HG03280 (cell line): ENCODE data around the gene AK8.

ENCODE experiments used
- ATAC-seq: cut with Tn5 transposase; IDR thresholded peaks from one replicate; pipeline ENCODE4 v1.9.1; 2021; ENCODE audit warnings: mild to moderate bottlenecking, moderate library complexity; ENCODE audit not compliant: unreplicated experiment

The AK8 gene

GRCh38 chr9:132800038-132800648 is 77.9 kb downstream of the AK8 start:
- ATAC-seq: no peak

GRCh38 chr9:132798817-132799790 is 79.0 kb downstream of the AK8 start:
- no peak for ATAC-seq

DNA sequence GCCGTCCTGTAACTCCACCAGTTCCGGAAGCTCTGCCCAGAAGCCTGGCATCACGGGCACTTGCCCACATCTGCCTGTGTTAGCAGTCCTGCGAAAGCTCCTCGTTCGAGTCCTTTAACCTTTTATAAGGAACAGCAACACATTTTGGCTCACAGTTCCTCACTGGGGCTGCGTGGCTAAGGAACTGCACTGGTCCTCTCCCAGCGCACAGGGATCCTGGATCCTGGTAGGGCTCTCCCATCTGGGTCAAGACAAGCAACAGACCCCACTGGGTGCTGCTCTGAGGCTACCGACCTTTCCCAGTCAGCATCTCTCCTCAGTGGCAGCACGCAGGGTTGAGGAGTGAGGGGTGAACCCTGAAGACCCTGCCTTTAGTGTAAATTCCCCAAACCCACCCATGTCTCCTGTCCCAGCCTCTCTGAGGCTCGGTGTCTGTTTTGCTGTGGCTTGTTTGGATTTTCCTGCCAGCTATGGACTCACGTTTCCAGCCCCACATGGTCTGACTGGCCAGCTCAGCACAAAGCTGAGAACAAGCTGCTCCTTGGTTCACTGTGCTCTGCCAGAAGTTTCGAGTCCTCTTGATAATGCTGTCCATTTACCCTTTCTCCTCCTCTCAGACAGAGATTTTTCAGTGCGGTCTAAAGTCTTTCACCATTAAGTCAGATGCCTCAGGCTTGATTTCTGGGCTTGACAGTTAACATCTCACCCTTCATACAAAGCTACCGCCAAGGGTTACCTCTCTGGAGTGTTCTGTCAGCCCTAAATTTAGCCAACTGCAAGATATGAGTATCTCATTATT is 80.0 kb downstream of the AK8 start:
- ATAC-seq: no peak

DNA sequence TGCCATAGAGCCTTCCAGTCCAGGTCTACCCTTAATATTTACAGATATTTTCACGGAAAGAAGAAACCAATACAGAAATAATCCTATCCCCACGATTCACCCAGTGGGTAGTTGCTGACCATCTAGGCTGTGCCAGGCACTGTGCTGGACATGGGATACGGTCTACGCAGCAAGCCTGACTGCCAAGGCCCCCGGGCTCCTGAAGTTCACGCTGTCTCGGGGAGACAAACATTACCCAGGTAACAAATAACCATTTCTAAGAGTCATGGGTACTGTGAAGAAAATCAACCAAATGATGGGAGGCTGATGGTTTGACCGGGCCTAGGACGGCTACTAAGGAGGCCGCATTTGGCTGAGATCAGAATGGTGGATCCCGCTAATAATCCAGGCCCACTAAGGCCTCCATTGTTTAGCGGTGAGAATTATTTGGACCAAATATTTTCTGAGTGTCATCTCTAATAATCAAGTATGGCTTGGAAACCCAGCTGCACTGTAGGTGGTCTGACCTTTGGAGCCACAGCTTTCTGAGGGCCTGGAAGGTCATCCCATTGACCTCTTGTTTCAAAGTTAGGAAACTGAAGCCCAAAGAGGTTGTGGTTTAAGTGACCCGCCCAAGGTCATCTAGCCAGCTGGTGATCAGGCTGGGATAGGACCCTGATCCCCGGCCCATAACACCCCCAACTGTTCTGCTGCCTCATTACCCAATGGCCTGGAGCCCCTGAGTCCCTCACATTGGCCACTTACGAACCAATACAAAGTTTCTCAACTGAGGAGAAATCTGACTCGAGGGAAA is 82.4 kb downstream of the AK8 start:
- ATAC-seq: no peak

GRCh38 chr9:132794730-132795380 is 83.2 kb downstream of the AK8 start:
- ATAC-seq: no peak

GRCh38 chr9:132793606-132794580 is 84.2 kb downstream of the AK8 start:
- no peak for ATAC-seq

- ATAC-seq: no peak
Observed at GRCh38 chr9:132792547-132792946, 85.5 kb downstream of the AK8 start.

- no peak for ATAC-seq
Observed at GRCh38 chr9:132791699-132792240, 86.3 kb downstream of the AK8 start.

DNA sequence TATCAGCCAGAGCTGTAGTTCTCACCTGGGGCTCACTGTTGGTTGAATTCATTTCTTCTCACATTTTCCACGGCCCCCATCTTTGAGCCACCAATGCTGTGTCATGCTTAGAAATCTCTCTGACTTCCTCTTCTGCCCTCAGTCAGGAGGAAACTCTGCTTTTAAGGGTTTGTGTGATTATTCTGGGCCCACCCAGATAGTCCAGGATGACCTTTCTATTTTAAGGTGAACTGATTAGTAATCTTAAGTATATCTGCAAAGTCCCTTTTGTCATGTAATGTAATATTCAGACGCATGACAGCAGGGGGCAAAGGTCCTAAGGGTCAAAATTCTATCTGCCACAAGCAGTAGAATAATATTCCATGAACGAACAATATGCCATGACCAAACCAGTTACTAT is 88.4 kb downstream of the AK8 start:
- no peak for ATAC-seq

GRCh38 chr9:132788378-132788777 is 89.7 kb downstream of the AK8 start:
- ATAC-seq: no peak

DNA sequence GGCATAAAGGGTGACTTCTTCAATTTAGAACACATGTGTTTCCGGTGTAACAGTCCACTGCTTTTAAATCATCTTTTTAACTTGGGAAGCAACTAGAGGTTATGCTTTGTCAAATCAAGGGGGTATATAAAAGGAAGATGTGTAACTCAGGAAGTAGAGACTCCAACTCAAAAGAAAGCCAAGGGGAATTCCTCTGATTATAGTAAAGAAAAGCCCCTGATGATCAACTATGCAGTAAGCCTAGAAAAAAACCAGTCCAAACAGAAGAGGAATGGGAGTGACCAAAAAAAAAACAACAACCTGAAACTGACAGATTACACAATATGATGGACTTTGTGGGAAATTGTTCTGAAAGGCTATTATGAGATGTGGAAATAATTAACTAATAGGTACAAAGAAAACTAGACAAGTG is 90.3 kb downstream of the AK8 start:
- no peak for ATAC-seq

- ATAC-seq: no peak
Observed at GRCh38 chr9:132784286-132784830, 93.7 kb downstream of the AK8 start.

DNA sequence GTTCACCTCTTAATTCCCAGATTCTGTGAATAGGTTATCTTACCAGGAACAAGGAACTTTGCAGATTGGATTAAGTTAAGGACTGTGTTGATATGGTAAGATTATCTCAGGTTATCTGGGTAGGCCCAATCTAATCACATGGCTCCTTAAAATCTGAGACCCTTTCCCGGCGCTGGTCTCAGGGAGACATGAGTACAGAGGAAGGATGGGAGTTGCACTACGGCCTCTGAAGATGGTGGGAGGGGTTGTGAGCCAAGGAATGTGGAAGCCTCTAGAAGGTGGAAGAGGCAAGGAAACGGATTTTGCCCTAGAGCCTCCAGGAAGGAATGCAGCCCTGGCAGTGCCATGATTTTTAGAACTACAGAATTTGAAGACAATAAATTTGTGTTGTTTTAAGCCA is 95.1 kb downstream of the AK8 start:
- no peak for ATAC-seq

GRCh38 chr9:132782037-132782436 is 96.0 kb downstream of the AK8 start:
- ATAC-seq: no peak

DNA sequence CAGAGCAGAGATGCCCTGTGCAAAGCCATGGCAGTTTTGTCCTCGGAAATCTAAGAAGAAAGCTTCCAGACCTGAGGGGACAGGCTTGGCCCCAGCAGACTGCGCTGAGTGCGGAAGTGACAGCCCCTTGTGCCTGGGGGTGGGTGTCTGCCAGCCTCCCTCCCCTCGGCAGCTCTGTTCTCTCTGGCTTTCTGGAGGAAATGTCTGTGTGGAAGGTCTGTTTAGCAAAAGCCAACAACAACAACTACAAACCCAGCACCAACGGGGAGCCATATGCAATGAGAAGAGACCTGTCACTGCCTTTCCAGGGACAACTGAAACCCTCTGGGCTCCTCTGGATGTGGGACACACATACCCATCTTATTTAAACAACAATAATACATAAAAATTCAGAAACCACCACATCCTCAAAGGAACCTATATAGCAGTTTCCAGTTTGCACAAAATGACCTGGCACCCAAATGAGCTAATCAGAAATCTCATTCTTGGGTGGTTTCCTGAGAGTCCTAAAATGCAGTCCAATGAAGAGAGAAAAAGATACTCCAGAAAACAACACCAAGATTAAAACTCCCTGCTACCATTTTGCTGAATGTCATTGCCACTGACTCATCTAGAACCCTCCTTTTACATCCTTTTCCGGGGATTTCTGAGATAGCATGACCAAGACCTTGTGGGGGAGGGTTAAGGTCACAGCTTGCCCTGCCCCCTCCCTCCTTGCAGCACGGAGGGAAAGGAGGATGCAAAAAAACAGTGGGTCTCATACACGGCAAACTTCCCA is 97.7 kb downstream of the AK8 start:
- ATAC-seq: no peak

- no peak for ATAC-seq
Observed at GRCh38 chr9:132776891-132777290, 101.2 kb downstream of the AK8 start.

DNA sequence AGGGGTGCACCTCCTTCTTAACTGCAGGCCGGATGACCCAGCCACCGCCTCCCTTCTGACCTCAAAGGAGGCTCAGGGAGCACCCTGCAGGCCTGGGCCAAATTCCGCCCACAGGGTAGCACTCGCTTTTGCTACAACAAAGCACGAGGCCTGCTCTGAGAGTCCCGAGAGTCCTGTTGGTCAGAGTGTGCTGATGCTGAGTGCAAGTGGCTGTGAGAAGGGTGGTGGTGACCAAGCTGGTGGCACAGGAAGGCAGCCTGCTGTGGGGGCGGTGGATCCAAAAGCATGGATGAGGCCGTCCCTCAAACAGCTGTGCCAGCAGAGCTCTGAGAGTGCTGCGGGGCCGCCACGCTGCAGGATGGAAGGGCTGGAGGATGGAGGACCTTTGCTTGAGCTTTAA is 101.8 kb downstream of the AK8 start:
- ATAC-seq: no peak

GRCh38 chr9:132775720-132776119 is 102.4 kb downstream of the AK8 start:
- no peak for ATAC-seq
